Cerebellar cortex (tissue), 1 donor: Measurements from ENCODE around the gene PDZD2.

Experiments used
- DNase-seq: peaks from one replicate; pipeline ENCODE4 v3.0.0-alpha.2; 2015; ENCODE audit warnings: low spot score

Gene PDZD2

DNA sequence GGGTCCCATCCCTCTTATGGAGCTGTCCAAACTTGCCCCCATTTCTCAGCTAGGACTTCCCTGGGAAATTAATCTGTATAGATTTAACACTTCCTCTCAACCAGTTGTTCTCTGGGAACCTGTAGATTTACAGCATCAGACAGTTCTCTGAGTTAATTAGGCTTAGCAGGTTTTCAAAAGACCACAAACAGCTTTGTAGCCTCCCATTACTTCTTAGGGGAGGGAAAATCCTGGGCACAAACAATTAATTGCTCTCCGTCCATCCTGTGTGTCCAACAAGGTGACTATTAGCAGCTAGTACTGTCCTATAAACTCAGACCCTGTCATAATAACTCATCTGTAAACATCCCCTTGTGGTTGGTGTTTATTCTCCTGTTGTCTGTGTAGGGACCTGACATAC, 337.2 kb downstream of the PDZD2 start:
- no peak for DNase-seq

DNA sequence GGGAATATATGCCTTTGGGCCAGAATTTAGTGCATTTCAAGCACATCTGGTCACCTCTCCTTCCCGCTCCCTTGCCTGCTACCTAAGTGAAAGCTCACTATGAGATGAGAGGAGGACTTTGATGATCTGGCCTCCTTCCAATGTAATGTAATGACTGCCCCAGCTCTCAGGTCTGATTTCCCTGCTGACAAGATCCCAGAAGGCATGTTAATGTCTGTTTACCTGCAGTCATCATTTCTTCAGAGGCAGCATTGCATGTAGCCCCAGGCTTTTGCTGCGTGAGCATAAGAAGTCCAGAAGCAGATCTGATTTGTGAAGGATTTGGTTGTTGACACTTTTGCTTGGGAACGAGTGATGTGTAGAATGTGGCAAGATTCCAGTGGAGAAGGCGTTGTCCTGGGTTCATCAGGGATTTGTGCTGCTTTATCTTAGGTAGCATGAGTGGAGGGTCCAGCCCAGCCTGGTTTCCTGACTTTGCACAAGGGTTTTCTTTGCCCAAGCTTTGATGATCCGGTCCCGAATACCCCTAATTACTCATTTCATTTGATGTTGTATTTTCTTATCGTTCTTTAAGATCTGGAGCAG, 342.5 kb downstream of the PDZD2 start:
- no peak for DNase-seq

DNA sequence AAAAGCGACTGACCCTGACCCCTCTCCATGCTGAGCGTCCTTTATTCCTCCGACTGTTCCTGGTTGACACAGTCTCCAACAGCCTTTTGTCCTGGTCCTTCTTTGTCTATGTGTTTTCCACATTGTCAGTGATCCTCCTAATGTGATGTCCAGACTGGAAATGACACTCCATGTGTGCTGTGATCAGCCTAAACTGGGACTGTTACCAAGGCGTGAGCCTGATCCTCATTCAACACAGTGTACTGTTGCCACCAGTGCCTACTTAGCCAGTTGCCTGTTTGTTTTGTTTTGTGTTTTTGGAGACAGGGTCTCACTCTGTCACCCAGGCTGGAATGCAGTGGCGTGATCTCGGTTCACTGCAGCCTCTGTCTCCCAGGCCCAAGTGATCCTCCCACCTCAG, 343.1 kb downstream of the PDZD2 start:
- no peak for DNase-seq

DNA sequence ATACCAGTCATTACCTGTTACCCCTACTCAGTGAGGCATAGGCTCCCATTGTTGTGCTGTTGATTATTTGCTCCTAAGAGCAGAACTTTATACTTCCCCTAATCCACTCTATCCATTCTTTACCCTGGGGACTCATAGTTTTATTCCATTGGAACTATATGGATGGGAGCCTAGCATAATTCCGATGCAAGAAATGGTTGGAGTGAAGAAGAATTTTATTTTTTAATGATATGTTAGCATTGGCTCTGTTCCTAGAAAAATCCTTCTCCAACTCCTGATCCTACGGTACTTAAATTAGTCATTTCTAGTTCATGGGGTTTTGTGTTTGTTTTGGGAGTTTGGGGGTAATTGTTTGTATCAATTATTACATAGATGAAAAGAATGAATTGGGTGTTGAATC, 343.7 kb downstream of the PDZD2 start:
- DNase-seq: no peak

DNA sequence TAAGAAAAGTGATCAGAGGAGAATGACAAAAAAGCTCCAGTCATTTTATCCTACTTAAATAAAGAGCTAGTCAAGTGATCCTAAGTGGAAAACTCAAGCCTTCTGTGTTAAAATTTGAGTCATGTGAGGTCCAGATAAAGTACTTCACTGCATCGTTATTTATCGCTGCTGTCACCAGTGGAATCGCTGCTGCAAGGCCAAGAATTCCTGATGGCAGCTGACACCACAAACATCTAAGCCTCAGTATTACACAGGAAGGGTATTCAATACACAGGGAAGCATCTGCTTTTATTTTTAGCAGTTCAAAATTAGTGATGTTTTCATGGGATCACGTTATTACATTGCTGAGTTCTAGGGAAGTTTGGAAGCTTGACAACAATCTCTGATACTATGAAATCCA, 344.9 kb downstream of the PDZD2 start:
- no peak for DNase-seq

DNA sequence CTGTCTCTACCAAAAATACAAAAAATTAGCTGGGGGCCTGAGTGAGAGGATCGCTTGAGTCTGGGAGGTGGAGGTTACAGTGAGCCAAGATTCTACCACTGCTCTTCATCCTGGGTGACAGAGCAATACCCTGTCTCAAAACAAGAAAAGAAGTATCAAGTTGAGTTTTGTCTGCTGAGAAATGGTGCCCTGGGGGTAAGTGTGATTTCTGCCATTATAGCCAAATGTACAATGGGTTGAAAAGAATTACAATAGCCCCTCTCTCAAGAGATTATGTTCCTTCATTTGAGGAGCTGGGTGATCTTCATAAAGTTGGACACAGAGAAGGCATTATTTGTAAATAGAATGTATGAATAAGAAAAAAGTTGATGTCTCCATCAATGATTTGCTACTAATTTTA, 345.8 kb downstream of the PDZD2 start:
- no peak for DNase-seq

DNA sequence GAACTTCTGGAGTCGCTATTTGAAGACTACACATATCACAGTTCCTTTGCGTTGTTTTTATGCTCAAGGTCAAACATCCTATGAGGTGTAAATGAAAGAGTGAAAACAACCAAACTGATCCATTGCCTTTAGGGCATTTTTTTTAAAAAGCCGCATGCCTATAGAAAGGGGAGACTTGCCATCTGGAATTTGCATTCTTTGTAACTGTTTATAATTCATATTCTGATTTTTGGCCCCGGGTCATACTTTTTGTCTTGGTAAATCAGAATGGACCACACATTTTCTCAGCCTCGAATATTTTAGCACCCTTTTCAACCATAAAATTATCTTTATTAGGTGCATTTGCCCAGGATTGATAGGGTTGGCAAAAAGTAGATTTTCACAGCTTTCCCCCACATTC, 347.2 kb downstream of the PDZD2 start:
- DNase-seq: no peak

DNA sequence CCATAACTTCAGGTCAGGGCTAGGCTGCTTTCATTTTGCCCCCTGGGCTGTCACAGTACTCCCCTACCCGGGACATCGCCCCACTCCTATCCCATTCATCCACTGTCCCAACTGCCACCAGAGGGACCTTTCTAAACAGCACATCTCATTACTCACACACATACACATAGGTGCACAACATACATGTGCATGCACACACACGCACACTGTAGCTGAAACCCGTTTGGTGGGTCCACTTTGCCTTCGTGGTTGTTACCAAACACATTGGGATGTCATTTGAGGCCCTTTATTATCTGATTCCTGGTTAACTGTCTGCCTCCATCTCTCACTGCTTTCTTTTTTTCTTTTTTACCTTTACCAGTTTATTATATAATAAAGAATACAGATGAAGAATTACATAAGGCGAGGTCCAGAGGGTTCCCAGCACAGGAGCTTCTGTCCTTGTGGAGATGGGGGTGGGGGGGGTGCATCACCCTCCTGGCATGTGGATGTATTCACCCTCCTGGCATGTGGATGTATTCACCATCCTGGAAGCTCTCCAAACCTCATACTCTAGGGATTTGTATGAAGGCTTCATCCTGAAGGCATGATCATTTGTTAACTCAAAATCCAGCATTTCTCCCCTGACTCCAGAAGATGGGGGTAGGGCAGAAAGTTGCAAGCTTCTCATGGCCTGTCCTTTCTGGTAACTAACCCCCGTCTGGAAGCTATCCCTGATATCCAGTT, 349.2 kb downstream of the PDZD2 start:
- DNase-seq: no peak

DNA sequence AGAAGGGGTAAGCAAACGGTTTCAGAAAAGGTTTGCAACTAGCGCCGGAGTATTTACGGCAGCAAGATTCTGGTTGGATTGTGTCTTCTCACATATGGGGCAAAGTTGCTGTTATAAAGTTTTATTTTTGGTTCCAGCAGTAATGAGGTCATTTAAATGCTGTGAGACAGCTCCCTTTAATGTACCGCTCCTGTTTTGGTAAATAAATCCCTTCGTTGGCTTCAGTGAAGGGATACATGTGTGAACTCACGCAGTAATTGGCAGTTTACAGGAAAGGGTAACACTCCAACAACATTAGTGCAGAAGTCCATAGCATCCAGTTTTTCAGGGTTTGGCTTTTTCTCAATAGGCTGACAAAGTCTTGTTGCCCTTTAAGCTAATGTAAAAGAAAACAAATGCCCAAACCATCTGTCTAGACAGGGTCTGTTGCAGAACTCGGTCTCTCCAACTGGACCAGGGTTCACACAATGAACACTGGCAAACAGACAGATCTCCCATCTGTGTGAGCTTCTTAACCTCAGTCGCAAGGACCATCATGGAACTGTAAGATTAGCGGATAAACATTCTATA, 351.2 kb downstream of the PDZD2 start:
- DNase-seq: no peak

DNA sequence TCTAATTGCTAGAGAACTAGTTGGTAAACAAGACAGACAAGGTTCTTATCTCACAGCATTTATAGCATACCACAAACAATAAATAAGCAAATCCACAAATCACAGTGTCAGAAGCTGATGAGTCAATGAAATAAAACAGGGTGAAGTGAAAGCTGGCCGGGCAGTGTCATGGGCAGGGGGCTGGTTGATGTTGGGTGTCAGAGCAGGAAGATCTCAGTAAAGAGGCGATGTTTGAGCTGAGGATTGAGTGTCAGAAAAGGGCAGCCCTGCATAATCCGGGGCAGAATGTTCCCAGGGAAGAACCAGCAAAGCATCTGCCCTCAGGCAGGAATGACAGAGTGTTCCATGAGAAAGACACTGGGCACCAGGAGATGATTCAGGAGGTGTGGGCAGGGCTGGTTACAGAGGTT, 351.8 kb downstream of the PDZD2 start:
- DNase-seq: no peak

DNA sequence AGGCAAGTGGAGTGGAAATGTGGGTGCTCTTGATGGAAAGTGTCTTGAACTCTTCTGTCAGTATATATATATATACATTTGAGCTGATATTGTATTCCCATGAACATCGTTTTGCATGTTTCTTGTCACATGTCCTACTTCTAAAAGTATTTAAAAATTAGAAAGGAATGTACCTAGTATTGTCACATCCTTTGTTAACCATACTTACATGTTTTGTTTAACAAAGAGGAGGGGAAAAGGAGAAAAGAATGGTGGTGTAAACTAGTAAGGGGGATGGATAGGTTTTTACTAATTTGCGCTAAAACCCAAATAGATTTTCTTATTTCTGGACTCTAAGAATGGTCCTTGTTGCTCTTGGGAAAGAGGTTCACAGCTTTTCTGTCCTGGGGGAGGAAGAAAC, 353.4 kb downstream of the PDZD2 start:
- no peak for DNase-seq

DNA sequence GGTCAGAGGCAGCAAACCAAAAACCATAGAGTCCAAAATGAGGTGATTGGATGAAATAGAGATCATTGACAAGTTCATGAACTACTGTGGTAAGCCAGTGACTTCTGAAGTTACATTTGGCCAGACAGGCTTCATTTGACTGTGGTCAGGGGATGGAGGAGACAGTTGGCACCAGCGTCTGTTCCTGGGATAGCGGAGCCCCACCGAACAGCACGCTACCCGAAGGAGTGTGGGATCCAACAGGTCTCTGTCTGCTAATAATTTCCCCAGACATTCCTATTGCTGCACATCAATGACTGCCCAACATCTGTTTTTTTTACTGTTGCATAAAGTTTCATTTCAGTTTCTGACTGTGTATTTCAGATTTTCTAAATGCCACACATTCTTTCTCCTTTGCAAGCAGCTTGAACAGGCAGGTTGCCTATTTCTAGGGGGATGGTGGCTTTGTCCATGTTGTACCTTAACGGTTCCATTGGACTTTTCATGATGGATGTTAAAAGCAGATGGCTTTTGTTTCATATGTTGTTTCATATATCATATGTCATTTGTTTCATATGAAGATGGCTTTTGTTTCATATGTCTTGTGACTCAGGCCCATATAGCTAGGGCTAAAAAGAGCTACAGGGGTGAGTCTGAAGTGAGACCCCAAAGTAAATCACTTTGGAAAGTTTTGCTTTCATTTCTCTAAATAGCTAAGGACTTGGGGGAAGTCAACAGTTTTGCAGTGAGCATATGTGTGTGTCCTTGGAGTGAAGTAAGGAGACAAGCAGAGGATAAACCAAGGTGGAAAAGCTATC, 354.4 kb downstream of the PDZD2 start:
- DNase-seq: no peak

DNA sequence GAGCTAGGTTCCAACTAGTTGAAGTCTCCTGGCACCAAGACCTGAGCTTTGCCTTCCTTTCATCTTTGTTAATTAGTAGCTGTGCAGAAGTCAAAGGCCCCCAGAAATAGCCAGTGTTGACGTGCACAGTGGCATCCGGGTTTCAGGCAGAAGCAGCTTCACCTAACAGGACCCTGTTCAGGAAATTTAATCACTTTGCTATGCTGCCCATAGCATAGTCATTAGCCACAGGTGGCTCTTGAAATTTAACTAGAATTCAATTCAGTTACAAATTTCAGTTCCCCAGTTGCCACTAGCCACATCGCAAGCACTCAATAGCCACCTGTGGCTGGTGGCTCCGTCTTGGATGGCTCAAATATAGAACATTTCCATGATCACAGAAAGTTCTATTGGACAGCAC, 356.1 kb downstream of the PDZD2 start:
- no peak for DNase-seq

DNA sequence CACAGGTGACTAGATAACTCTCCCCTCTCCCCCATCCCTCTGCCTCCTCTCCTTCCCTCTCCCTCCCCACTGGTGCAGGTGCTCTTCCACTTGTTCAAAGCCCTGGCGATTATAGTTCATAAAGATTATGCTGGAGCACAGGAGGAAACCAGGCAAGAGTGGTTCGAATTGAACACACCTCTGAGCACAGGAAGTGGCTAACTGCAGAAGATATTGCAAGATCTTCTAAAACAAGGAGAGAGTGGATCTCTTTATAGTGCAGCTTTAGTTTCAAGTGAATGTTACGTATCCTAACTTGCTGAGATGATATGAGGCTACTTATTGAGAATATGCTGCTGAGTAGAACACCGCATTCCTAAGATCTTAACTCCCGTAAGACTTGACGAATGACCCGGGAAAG, 356.8 kb downstream of the PDZD2 start:
- DNase-seq: no peak

DNA sequence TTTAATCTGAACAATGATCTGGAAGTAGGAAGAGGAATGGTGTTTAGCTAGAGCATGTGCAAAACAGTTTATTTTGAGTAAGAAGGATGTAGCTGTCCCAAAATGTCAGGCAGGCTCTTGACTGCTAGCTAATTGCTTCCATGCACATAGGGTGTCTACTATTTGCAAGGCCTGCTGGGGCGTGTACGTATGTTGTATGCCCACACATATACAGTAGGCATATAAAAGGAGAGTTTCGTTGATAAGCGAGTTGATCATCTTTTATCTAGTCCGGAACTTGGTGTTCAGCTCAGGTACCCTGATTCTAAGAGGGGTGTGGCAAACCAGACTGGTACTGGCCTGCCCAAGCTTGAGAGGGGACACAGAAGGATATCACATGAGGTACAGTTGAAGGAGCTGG, 358.0 kb downstream of the PDZD2 start:
- DNase-seq: no peak

DNA sequence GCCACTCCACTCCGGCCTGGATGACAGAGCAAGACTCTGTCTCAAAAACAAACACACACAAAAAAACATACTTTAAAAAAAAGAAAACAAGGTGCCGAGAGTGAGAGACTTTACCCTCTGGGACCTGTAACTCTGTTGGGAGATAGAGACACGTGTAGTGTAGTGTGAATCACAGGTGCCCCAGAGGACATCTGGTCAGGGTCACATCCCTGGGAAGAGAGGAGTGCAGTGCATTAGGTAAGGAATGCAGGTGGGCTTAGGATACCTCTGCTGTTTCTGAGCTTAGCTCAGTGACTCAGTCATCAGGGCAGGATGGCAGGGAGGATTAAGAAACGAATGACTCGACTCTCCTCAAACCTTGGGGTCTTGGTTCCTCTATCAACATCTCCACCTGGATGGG, 360.5 kb downstream of the PDZD2 start:
- no peak for DNase-seq

DNA sequence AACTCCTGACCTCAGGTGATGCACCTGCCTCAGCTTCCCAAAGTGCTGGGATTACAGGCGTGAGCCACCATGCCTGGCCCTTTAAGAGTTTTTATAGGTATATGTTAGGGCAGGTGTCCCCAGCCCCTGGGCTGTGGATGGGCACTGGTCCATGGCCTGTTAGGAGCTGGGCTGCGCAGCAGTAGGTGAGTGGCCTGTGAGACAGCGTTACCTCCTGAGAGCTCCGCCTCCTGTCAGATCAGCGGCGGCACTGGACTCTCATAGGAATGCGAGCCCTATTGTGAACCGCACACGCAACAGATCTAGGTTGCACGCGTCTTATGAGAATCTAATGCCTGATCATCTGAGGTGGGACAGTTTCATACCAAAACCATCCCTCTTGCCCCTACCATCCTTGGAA, 361.8 kb downstream of the PDZD2 start:
- no peak for DNase-seq

DNA sequence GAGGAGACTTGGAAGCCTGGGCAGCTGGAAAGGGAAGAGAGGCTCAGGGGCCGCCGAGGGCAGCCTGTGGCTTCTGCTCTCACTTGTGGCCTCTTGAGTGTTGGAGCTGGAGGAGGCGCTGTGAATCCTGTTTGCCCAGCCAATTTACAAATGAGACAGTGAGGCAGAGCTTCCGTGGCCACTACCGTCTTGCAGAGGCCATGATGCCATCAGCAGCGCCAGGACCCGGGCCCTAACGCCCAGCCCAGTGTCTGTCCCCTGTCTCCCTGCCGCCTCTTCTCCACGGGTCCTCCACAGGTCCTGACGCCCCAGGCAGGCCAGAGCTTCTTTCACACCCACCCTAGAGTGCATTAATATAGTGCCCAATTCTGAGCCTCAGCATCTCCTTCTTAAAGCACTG, 362.4 kb downstream of the PDZD2 start:
- no peak for DNase-seq

DNA sequence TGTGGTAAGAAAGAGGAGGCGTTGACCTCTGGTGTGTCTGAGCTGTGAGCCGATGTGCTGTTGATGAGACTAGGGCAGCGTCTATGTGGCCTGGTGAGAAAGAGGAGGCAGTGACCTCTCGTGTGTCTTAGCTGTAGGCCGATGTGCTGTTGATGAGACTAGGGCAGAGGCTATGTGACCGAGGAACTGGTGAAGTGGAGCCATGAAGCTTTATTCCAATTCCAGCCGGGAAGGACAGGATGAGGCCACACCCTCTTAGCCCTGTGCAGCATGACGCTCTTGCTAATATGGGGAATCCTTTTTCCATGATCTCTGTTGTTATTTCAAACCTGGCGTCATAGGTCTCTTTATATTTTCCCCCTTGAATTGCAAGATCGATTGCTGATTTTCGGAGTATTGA, 362.8 kb downstream of the PDZD2 start:
- DNase-seq: no peak

DNA sequence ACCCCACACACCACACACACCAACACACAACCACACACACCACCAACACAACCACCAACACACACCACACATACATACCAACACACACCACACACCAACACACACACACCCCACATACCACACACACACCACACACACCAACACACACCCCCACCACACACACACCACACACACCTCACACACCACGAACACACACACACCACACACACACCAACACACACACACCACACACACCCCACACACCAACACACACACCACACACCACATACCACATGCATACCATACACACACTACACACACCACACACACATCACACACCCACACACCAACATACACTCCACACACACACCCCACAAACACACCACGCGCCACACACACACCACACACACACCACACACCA, 363.8 kb downstream of the PDZD2 start:
- no peak for DNase-seq

DNA sequence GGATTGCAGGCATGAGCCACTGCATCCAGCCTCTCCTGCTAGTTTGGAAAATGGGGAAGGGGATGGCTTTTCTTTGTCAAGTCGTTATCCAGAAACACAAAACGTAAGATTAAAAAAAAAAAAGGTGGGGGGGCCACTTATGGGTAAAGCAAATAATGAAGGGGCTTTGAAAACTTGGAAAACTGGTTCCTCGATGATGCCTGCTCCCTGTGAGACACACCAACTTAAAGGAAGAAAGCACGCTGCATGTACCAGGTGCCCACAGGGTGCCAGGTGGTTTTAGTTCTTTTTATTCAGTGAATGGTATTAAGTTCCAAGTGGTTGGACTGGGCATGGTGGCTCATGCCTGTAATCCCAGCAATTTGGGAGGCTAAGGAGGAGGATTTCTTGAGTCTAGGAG, 365.1 kb downstream of the PDZD2 start:
- DNase-seq: no peak

DNA sequence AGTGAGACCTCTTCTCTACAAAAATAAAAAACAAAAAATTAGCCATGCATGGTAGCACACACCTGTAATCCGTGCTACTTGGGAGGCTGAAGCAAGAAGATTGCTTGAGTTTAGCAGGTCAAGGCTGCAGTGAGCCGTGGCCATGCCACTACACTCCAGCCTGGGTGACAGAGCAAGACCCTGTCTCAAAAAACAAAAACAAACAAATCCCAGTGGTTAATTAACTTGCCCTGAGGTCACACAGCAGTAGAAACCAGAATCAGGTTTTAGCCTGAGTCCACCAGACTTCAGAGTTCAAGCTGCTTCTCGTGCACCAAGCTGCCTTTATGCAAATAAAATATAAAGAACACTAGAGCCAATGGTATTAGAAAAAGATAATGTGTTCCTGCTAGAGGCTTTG, 365.5 kb downstream of the PDZD2 start:
- no peak for DNase-seq

DNA sequence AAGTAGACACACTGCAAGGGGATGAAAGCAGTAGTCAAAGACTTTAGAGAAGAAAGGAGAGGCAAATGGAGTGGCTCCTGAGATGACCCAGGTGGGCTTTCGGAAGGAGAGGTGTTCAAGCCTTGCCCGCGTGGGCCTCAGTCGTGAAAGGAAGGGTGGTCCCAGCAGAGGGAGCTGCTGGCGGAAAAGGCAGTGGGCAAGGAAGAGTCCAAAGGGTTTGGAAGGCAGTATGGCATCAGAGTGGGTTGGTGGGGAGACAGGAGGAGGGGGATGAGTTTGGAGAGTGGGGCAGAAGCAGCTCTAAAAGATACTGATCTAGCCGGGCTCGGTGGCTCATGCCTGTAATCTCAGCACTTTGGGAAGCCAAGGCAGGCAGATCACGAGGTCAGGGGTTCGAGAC, 369.8 kb downstream of the PDZD2 start:
- no peak for DNase-seq
